ENCODE data around the gene AK6. TPM values are rescaled to one million over a fixed set of nuclear protein-coding genes. Genes with fewer than 3 reads are reported as not detected.

The AK6 gene
- total RNA-seq, 2 donors from 2014 or later, result 21.3 to 33.0 TPM

- 94% methylated on average over 8 of the region's 8 CpGs for WGBS
- no peak for DNase-seq (ENCODE audit: low spot score)
- Histone ChIP-seq H3K36me3 (no peaks in the 10 kb centered on the region), H3K27me3 (replicated peaks; ENCODE audit: insufficient read depth) (no peaks in the 10 kb centered on the region), H3K4me1 (replicated peaks) (no peaks in the 10 kb centered on the region), H3K4me3 (no peak overlapping the region), H3K27ac (no peak overlapping the region), H3K9me3 (no peaks in the 10 kb centered on the region)
- no peak for TF ChIP-seq POLR2A (IDR thresholded peaks at IDR 0.05)
- TF ChIP-seq, protein P1, sequence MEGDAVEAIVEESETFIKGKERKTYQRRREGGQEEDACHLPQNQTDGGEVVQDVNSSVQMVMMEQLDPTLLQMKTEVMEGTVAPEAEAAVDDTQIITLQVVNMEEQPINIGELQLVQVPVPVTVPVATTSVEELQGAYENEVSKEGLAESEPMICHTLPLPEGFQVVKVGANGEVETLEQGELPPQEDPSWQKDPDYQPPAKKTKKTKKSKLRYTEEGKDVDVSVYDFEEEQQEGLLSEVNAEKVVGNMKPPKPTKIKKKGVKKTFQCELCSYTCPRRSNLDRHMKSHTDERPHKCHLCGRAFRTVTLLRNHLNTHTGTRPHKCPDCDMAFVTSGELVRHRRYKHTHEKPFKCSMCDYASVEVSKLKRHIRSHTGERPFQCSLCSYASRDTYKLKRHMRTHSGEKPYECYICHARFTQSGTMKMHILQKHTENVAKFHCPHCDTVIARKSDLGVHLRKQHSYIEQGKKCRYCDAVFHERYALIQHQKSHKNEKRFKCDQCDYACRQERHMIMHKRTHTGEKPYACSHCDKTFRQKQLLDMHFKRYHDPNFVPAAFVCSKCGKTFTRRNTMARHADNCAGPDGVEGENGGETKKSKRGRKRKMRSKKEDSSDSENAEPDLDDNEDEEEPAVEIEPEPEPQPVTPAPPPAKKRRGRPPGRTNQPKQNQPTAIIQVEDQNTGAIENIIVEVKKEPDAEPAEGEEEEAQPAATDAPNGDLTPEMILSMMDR (IDR thresholded peaks at IDR 0.05), result no peak
- TF ChIP-seq POLR2AphosphoS5 (IDR thresholded peaks at IDR 0.05), result no peak
- intact Hi-C loops (cut with DNase I), result no loop called here
Observed at GRCh38 chr5:69305512-69305911, 63.8 kb downstream of the AK6 start.

Other genes with a start within 250 kb of the AK6 start
- gene CCNB1, start 202.4 kb downstream of the AK6 start, total RNA-seq, result 10 to 100 TPM in 1 of 2 donors, 1 to 10 TPM in 1; 9.7 to 24.3 TPM
- gene CENPH, start 179.9 kb downstream of the AK6 start, total RNA-seq, result 10 to 100 TPM in 1 of 2 donors, 1 to 10 TPM in 1; 5.3 to 17.4 TPM
- 10 to 100 TPM; 25.5 to 99.1 TPM for gene CDK7, start 134.6 kb downstream of the AK6 start, total RNA-seq
- 10 to 100 TPM; 12.9 to 21.7 TPM for gene CCDC125, start 36.7 kb downstream of the AK6 start, total RNA-seq
- 10 to 100 TPM; 32.2 to 50.1 TPM for gene TAF9, start within 50 bp of the AK6 start, total RNA-seq
- 10 to 100 TPM; 28.8 to 29.5 TPM for gene RAD17, start 298 bp upstream of the AK6 start, total RNA-seq
- gene MARVELD2, start 45.6 kb upstream of the AK6 start, total RNA-seq, result 10 to 100 TPM in 1 of 2 donors, 1 to 10 TPM in 1; 9.5 to 30.1 TPM
- gene OCLN, start 123.3 kb upstream of the AK6 start, total RNA-seq, result 10 to 100 TPM; 20.2 to 26.8 TPM
- 10 to 100 TPM; 16.3 to 29.6 TPM for gene GTF2H2C, start 190.7 kb upstream of the AK6 start, total RNA-seq